ENCODE results near the gene KRT32. TPM values are rescaled to one million over a fixed set of nuclear protein-coding genes. Genes with fewer than 3 reads are reported as not detected.

Gene KRT32
- total RNA-seq: not detected in 2 replicates

GRCh38 chr17:41466988-41467387 lies at the start of gene KRT32:
Gene KRT32, minus strand, starts transcription at chr17:41467386. Its CDS starts 61 bp downstream, at chr17:41467325.

GRCh38 chr17:41505007-41505808 lies 38.0 kb upstream of the KRT32 start, which contains the start of gene KRT13:
Gene KRT13, minus strand, starts transcription at chr17:41505612. Its CDS starts 62 bp downstream, at chr17:41505550.

GRCh38 chr17:41489531-41489930 lies 22.3 kb upstream of the KRT32 start, which contains the start of gene KRT36:
Gene KRT36, minus strand, starts transcription at chr17:41489910. Its CDS starts 46 bp downstream, at chr17:41489864.

GRCh38 chr17:41481036-41481435 lies 13.8 kb upstream of the KRT32 start, which contains the start of gene KRT35:
Gene KRT35, minus strand, starts transcription at chr17:41481151. Its CDS starts 54 bp downstream, at chr17:41481097.

GRCh38 chr17:41440531-41441033 lies 26.6 kb downstream of the KRT32 start, which contains the start of gene KRT38:
Gene KRT38, minus strand, starts transcription at chr17:41440983. Its CDS starts 62 bp downstream, at chr17:41440921.

GRCh38 chr17:41424111-41424635 lies 43.0 kb downstream of the KRT32 start, which contains the start of gene KRT37:
Gene KRT37, minus strand, starts transcription at chr17:41424585. Its CDS starts 62 bp downstream, at chr17:41424523.

Other genes starting within 250 kb of the KRT32 start
- gene KRTAP9-2, start 240.7 kb downstream of the KRT32 start, total RNA-seq: not detected in 2 replicates
- gene KRTAP9-3, start 234.9 kb downstream of the KRT32 start, total RNA-seq: not detected in 2 replicates
- not detected in 2 replicates for gene KRTAP9-8, start 229.4 kb downstream of the KRT32 start, total RNA-seq
- gene KRTAP9-4, start 217.7 kb downstream of the KRT32 start, total RNA-seq: not detected in 2 replicates
- not detected in 2 replicates for gene KRTAP9-9, start 212.0 kb downstream of the KRT32 start, total RNA-seq
- not detected in 2 replicates for gene KRTAP9-6, start 202.0 kb downstream of the KRT32 start, total RNA-seq
- not detected in 2 replicates for gene KRTAP9-7, start 191.7 kb downstream of the KRT32 start, total RNA-seq
- not detected in 2 replicates for gene KRTAP29-1, start 164.5 kb downstream of the KRT32 start, total RNA-seq
- not detected in 2 replicates for gene KRTAP16-1, start 158.1 kb downstream of the KRT32 start, total RNA-seq
- 0.12 and 0.33 TPM in 2 replicates for gene KRTAP17-1, start 151.7 kb downstream of the KRT32 start, total RNA-seq
- gene KRT33A, start 116.6 kb downstream of the KRT32 start, total RNA-seq: not detected in 2 replicates
- gene KRT33B, start 97.6 kb downstream of the KRT32 start, total RNA-seq: 1.1 and 2.7 TPM in 2 replicates
- 133 and 203 TPM in 2 replicates for gene KRT34, start 85.1 kb downstream of the KRT32 start, total RNA-seq
- gene KRT31, start 69.8 kb downstream of the KRT32 start, total RNA-seq: not detected in 2 replicates
- gene KRT37, start 42.8 kb downstream of the KRT32 start, total RNA-seq: not detected in 2 replicates
- gene KRT38, start 26.4 kb downstream of the KRT32 start, total RNA-seq: under 0.01 and 0.11 TPM in 2 replicates
- not detected in 2 replicates for gene KRT35, start 13.8 kb upstream of the KRT32 start, total RNA-seq
- gene KRT36, start 22.5 kb upstream of the KRT32 start, total RNA-seq: 0.11 and 0.12 TPM in 2 replicates
- 0.25 and 0.55 TPM in 2 replicates for gene KRT13, start 38.2 kb upstream of the KRT32 start, total RNA-seq
- gene KRT15, start 51.5 kb upstream of the KRT32 start, total RNA-seq: 5.7 and 15.3 TPM in 2 replicates
- gene KRT19, start 60.9 kb upstream of the KRT32 start, total RNA-seq: 1,363 and 1,718 TPM in 2 replicates
- not detected in 2 replicates for gene KRT9, start 104.7 kb upstream of the KRT32 start, total RNA-seq
- gene KRT14, start 119.5 kb upstream of the KRT32 start, total RNA-seq: not detected in 2 replicates
- 0.12 and 0.22 TPM in 2 replicates for gene KRT16, start 145.4 kb upstream of the KRT32 start, total RNA-seq
- gene KRT17, start 157.2 kb upstream of the KRT32 start, total RNA-seq: 1.00 and 1.5 TPM in 2 replicates
- gene EIF1, start 221.5 kb upstream of the KRT32 start, total RNA-seq: 134 and 145 TPM in 2 replicates
- not detected in 2 replicates for gene GAST, start 244.9 kb upstream of the KRT32 start, total RNA-seq